OCI-LY7 (cell line): ENCODE measurements around the gene PLEKHA5. TPM values are rescaled to one million over a fixed set of nuclear protein-coding genes. Genes with fewer than 3 reads are reported as not detected.
"Not testable (repeated sequence)": the region's sequence is repeated elsewhere in the genome, so short reads cannot be mapped to it uniquely, and the experiment has no call there.

ENCODE experiments used
- BruUV-seq: library from RNA; stranded (reverse); fragments of 400-500 nt; replicated peaks from 2 replicates; lab custom pipeline; 2021; lab: Mats Ljungman, UMichigan
- CTCF ChIA-PET: fragments of 300-600 bp; sonication (Branson Sonifier 250); formaldehyde crosslinking; loops from one replicate; lab custom pipeline; 2022; ENCODE audit warnings: antibody characterized with exemption; ENCODE audit not compliant: unreplicated experiment; lab: Charles Lee
- POLR2A ChIA-PET: fragments of 300-600 bp; sonication (Branson Sonifier 250); formaldehyde crosslinking; loops from one replicate; lab custom pipeline; 2022; ENCODE audit warnings: antibody characterized with exemption; lab: Charles Lee
- DNase-seq: peaks from one replicate; pipeline ENCODE4 v3.0.0-alpha.2; 2015; ENCODE audit warnings: low spot score
- H2AFZ ChIP-seq: fragments of 200-600 bp; sonication (generic), shearing (Covaris generic); 2 replicates; pipeline ENCODE4 v1.6.1; 2014; ENCODE audit warnings: mild to moderate bottlenecking, antibody characterized with exemption, low read length, moderate library complexity
- H3K27ac ChIP-seq: fragments of 200-600 bp; sonication (generic); 2 replicates; pipeline ENCODE4 v1.5.1; 2014; ENCODE audit warnings: mixed run types, low read depth, mild to moderate bottlenecking, moderate library complexity, low read length, inconsistent platforms; ENCODE audit not compliant: poor library complexity, severe bottlenecking
- H3K36me3 ChIP-seq: fragments of 200-600 bp; sonication (generic); 2 replicates; pipeline ENCODE4 v1.6.1; 2014; ENCODE audit warnings: mild to moderate bottlenecking, antibody characterized with exemption, low read length, moderate library complexity, mixed read lengths; ENCODE audit not compliant: insufficient read depth
- H3K4me1 ChIP-seq: fragments of 200-600 bp; sonication (generic); 2 replicates; pipeline ENCODE4 v1.5.1; 2014; ENCODE audit warnings: mild to moderate bottlenecking, low read length; ENCODE audit not compliant: insufficient read depth, poor library complexity, severe bottlenecking
- H3K4me2 ChIP-seq: fragments of 200-600 bp; sonication (generic); 2 replicates; pipeline ENCODE4 v1.6.1; 2014; ENCODE audit warnings: mild to moderate bottlenecking, low read length
- H3K4me3 ChIP-seq: fragments of 200-600 bp; sonication (generic); 2 replicates; pipeline ENCODE4 v1.5.1; 2014; ENCODE audit warnings: mild to moderate bottlenecking, low read depth, low read length; ENCODE audit not compliant: poor library complexity, severe bottlenecking
- H3K79me2 ChIP-seq: fragments of 200-600 bp; sonication (generic); 2 replicates; pipeline ENCODE4 v1.6.1; 2016; ENCODE audit warnings: low read depth, mild to moderate bottlenecking, low read length, moderate library complexity, mixed read lengths; ENCODE audit not compliant: insufficient read depth
- H3K9me2 ChIP-seq: fragments of 200-600 bp; sonication (generic); 2 replicates; pipeline ENCODE4 v1.6.1; 2016; ENCODE audit warnings: mild to moderate bottlenecking, low read length, mixed read lengths; ENCODE audit not compliant: insufficient read depth
- H3K9me3 ChIP-seq: fragments of 200-600 bp; sonication (generic); 2 replicates; pipeline ENCODE4 v1.6.1; 2014; ENCODE audit warnings: mild to moderate bottlenecking, mixed run types, low read length, mixed read lengths
- H4K20me1 ChIP-seq: fragments of 200-600 bp; sonication (generic); 2 replicates; pipeline ENCODE4 v1.6.1; 2014; ENCODE audit warnings: mild to moderate bottlenecking, antibody characterized with exemption, low read length, moderate library complexity, mixed read lengths; ENCODE audit not compliant: insufficient read depth
- EZH2phosphoT487 ChIP-seq: fragments of 200-600 bp; sonication (generic); IDR thresholded peaks from 2 replicates; pipeline ENCODE4 v1.6.1; 2018; ENCODE audit warnings: low read depth, borderline replicate concordance, mild to moderate bottlenecking, mixed run types, antibody characterized with exemption, low read length, moderate library complexity, mixed read lengths
- intact Hi-C: fragments of 100-400 bp; cut with micrococcal nuclease; formaldehyde crosslinking; loops from one replicate; pipeline ENCODE4 v1.10.0; 2022; ENCODE audit not compliant: unreplicated experiment
- total RNA-seq, 2 experiments: library from RNA; depleted of rRNA in 1 of 2; stranded (reverse); fragments of >200 nt in 1 of 2; shearing (Covaris generic) in 1 of 2; gene quantifications; 2 replicates each; pipeline ENCODE4 v1.2.3, GENCODE V29; 2014 to 2022
- TF ChIP-seq, protein P1 (sequence below): fragments of 200-600 bp; sonication (generic); conservative IDR thresholded peaks from 2 replicates; pipeline ENCODE4 v1.5.1; 2014; ENCODE audit warnings: mild to moderate bottlenecking, antibody characterized with exemption, low read length, moderate library complexity, mixed read lengths

PLEKHA5 gene
- total RNA-seq, 2 experiments from 2014 or later, result 2.7 TPM; not detected in 1

DNA sequence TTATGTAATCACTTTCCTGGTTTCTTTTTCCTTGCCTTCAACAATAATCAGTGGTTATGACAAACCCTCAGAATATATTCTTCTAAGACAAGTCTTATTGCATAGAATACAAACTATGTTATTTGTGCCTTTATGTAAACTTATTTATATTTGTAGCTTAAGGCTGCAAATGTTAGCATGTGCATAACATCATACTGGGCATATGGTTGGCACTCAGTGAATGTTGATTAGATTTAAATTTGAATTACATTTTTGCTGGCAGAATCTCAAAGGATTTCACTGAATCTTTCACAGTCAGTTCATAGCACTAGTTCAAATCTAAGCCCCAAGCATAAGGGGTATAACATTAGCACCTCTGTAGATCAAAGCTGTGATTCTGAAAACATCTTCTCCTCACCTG, 196.6 kb downstream of the PLEKHA5 start:
- H3K79me2 ChIP-seq, result no peaks in the 10 kb centered on the region
- ChIA-PET POLR2A (no interaction called here), CTCF (no interaction called here)
- no peak overlapping the region for H2AFZ ChIP-seq
- BruUV-seq, result no TSS peak
- no peaks in the 10 kb centered on the region for H3K36me3 ChIP-seq
- H3K27ac ChIP-seq, result no peak overlapping the region
- DNase-seq, result no peak
- no peaks in the 10 kb centered on the region for H3K4me1 ChIP-seq
- intact Hi-C loops, result no loop called here
- H3K4me3 ChIP-seq, result no peak overlapping the region
- no peak overlapping the region for H3K4me2 ChIP-seq
- H3K9me3 ChIP-seq, result no peaks in the 10 kb centered on the region
- H4K20me1 ChIP-seq, result no peaks in the 10 kb centered on the region
- H3K9me2 ChIP-seq, result no peaks in the 10 kb centered on the region; the same call in 1 of the 2 replicates
- TF ChIP-seq, protein P1, sequence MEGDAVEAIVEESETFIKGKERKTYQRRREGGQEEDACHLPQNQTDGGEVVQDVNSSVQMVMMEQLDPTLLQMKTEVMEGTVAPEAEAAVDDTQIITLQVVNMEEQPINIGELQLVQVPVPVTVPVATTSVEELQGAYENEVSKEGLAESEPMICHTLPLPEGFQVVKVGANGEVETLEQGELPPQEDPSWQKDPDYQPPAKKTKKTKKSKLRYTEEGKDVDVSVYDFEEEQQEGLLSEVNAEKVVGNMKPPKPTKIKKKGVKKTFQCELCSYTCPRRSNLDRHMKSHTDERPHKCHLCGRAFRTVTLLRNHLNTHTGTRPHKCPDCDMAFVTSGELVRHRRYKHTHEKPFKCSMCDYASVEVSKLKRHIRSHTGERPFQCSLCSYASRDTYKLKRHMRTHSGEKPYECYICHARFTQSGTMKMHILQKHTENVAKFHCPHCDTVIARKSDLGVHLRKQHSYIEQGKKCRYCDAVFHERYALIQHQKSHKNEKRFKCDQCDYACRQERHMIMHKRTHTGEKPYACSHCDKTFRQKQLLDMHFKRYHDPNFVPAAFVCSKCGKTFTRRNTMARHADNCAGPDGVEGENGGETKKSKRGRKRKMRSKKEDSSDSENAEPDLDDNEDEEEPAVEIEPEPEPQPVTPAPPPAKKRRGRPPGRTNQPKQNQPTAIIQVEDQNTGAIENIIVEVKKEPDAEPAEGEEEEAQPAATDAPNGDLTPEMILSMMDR, result no peak
- no peak for TF ChIP-seq EZH2phosphoT487

DNA sequence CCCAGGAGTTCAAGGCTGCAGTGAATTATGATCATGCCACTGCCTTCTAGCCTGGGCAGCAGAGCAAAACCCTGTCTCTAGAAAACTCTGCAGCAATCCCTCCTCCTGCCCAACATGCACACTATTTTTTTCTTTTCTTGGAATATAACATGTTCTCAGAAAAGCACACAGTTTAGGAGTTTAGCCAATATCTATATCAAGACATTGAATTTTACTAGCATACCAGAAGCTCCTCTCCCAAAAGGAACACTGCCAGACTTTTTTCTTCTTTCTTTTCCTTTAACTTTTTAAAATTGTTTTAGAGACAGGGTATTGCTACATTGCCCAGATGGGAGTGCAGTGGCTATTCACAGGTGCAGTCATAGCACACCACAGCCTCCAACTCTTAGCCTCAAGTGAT, 202.7 kb downstream of the PLEKHA5 start:
- no peak overlapping the region for H2AFZ ChIP-seq
- no peak overlapping the region for H3K27ac ChIP-seq
- no peaks in the 10 kb centered on the region for H4K20me1 ChIP-seq
- H3K4me3 ChIP-seq, result no peak overlapping the region
- H3K9me2 ChIP-seq, result no peaks in the 10 kb centered on the region; the same call in 1 of the 2 replicates
- BruUV-seq, result no TSS peak
- H3K4me2 ChIP-seq, result no peak overlapping the region
- ChIA-PET CTCF (no interaction called here), POLR2A (interaction anchor here (0.5 kb wide), 1 partner anchor 372 kb away, joined by 3 read pairs; no protein-coding TSS in a partner anchor)
- intact Hi-C loops, result no loop called here
- H3K4me1 ChIP-seq, result no peaks in the 10 kb centered on the region
- no peak for TF ChIP-seq EZH2phosphoT487
- TF ChIP-seq, protein P1, result no peak
- no peak for DNase-seq
- no peaks in the 10 kb centered on the region for H3K9me3 ChIP-seq
- H3K79me2 ChIP-seq, result no peaks in the 10 kb centered on the region
- H3K36me3 ChIP-seq, result no peaks in the 10 kb centered on the region

DNA sequence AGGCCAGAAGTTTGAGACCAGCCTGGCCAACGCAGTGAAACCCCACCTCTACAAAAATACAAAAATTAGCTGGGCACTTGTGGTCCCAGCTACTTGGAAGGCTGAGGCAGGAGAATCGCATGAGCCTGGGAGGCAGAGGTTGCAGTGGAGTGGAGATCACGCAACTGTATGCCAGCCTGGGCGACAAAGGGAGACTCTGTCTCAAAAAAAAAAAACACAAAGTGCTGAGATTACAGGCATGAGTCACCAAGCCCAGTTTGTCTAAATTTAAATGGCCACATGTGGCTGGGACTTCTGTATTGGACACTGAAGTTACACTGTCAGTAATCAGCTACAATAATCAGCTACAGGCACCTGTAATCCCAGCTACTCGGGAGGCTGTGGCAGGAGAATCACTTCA, 208.9 kb downstream of the PLEKHA5 start:
- H3K27ac ChIP-seq, result no peak overlapping the region
- H2AFZ ChIP-seq, result no peak overlapping the region
- H3K9me2 ChIP-seq, result no peaks in the 10 kb centered on the region
- no peaks in the 10 kb centered on the region for H3K79me2 ChIP-seq
- no peaks in the 10 kb centered on the region for H3K9me3 ChIP-seq
- no peaks in the 10 kb centered on the region for H3K36me3 ChIP-seq
- no peaks in the 10 kb centered on the region for H3K4me1 ChIP-seq
- intact Hi-C loops, result no loop called here
- TF ChIP-seq, protein P1, result no peak
- no peak for TF ChIP-seq EZH2phosphoT487
- no peak overlapping the region for H3K4me2 ChIP-seq
- ChIA-PET CTCF (no interaction called here), POLR2A (no interaction called here)
- no peak for DNase-seq
- no peaks in the 10 kb centered on the region for H4K20me1 ChIP-seq
- BruUV-seq, result no TSS peak
- no peak overlapping the region for H3K4me3 ChIP-seq

DNA sequence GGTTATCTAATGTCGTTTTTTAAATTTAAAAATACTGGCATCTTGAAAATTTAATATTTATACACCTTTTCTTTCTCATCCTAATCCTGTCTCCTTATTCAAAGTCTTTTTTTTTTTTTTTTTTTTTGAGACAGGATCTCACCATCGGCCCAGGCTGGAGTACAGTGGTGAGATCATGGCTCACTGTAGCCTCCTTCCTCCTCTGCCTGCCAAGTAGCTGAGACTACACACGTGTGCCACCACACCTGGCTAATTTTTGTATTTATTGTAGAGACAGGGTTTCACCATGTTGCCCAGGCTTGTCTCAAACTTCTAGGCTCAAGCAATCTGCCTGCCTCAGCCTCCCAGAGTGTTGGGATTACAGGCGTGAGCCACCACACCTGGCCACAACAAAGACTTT, 221.3 kb downstream of the PLEKHA5 start:
- H3K36me3 ChIP-seq, H3K9me3 ChIP-seq, H3K79me2 ChIP-seq, CTCF ChIA-PET, H3K9me2 ChIP-seq, H4K20me1 ChIP-seq, BruUV-seq, H3K4me2 ChIP-seq, intact Hi-C loops, H3K27ac ChIP-seq, H3K4me3 ChIP-seq, DNase-seq, H3K4me1 ChIP-seq, H2AFZ ChIP-seq: not testable (repeated sequence)
- POLR2A ChIA-PET, result interaction anchor here (1.1 kb wide), 1 partner anchor 60 kb away, joined by 5 read pairs; no protein-coding TSS in a partner anchor
